GM23338 (cell line): Measurements from ENCODE around the gene CBARP. TPM values are rescaled to one million over a fixed set of nuclear protein-coding genes. Genes with fewer than 3 reads are reported as not detected.
A peak's percentile ranks its signal among the peaks of the same experiment; 100 is the strongest.

Experiments
- ATAC-seq: fragments of 200-7000 bp; cut with Tn5 transposase; 3 replicates; pipeline ENCODE4 v1.9.1; 2020
- DNase-seq: peaks from one replicate; pipeline ENCODE4 v3.0.0-alpha.2; 2015; ENCODE audit warnings: low spot score
- H2AFZ ChIP-seq: fragments of 200-600 bp; sonication (generic); 2 replicates; pipeline ENCODE4 v1.8.0; 2016; ENCODE audit warnings: antibody characterized with exemption, mild to moderate bottlenecking, moderate library complexity
- H3F3A ChIP-seq: fragments of 200-600 bp; sonication (generic); replicated peaks from 2 replicates; pipeline ENCODE4 v1.8.0; 2017; ENCODE audit warnings: antibody characterized with exemption, mixed run types, low read depth
- H3K27ac ChIP-seq: fragments of 200-600 bp; sonication (generic); 2 replicates; pipeline ENCODE4 v1.6.1; 2016; ENCODE audit warnings: low read depth
- H3K27me3 ChIP-seq: fragments of 200-600 bp; sonication (generic); 2 replicates; pipeline ENCODE4 v1.8.0; 2016; ENCODE audit warnings: mild to moderate bottlenecking, mixed run types, moderate library complexity; ENCODE audit not compliant: insufficient read depth
- H3K36me3 ChIP-seq: fragments of 200-600 bp; sonication (generic); 2 replicates; pipeline ENCODE4 v1.8.0; 2016; ENCODE audit warnings: mild to moderate bottlenecking; ENCODE audit not compliant: insufficient read depth
- H3K4me1 ChIP-seq: fragments of 200-600 bp; sonication (generic); 2 replicates; pipeline ENCODE4 v1.8.0; 2016; ENCODE audit warnings: mild to moderate bottlenecking, moderate library complexity; ENCODE audit not compliant: insufficient read depth
- H3K4me2 ChIP-seq: fragments of 200-600 bp; sonication (generic); 2 replicates; pipeline ENCODE4 v1.7.1; 2017; ENCODE audit warnings: mixed run types
- H3K4me3 ChIP-seq: fragments of 200-600 bp; sonication (generic); 2 replicates; pipeline ENCODE4 v1.6.1; 2016; ENCODE audit warnings: mixed run types
- H3K79me2 ChIP-seq: fragments of 200-600 bp; sonication (generic); replicated peaks from 2 replicates; pipeline ENCODE4 v1.8.0; 2017; ENCODE audit warnings: mild to moderate bottlenecking; ENCODE audit not compliant: insufficient read depth
- H3K9me2 ChIP-seq: fragments of 200-600 bp; sonication (generic); 2 replicates; pipeline ENCODE4 v1.8.0; 2017; ENCODE audit not compliant: insufficient read depth
- H4K20me1 ChIP-seq: fragments of 200-600 bp; sonication (generic); replicated peaks from 2 replicates; pipeline ENCODE4 v1.8.0; 2017; ENCODE audit warnings: mild to moderate bottlenecking; ENCODE audit not compliant: insufficient read depth
- H3K27ac Mint-ChIP-seq: 2 replicates; pipeline ENCODE4 v1.8.0; 2020; ENCODE audit warnings: inconsistent platforms, mild to moderate bottlenecking, moderate library complexity, mixed read lengths
- H3K27me3 Mint-ChIP-seq: 3 replicates; pipeline ENCODE4 v1.8.0; 2022; ENCODE audit warnings: low read depth, mild to moderate bottlenecking, moderate library complexity, mixed read lengths, inconsistent platforms; ENCODE audit not compliant: insufficient read depth, poor library complexity
- H3K36me3 Mint-ChIP-seq: 3 replicates; pipeline ENCODE4 v1.8.0; 2021; ENCODE audit warnings: low read depth, mild to moderate bottlenecking, inconsistent platforms, moderate library complexity, mixed read lengths
- H3K4me1 Mint-ChIP-seq: 3 replicates; pipeline ENCODE4 v1.8.0; 2020; ENCODE audit warnings: mild to moderate bottlenecking, inconsistent platforms, mixed read lengths
- H3K4me3 Mint-ChIP-seq: 3 replicates; pipeline ENCODE4 v1.8.0; 2021; ENCODE audit warnings: moderate library complexity, mild to moderate bottlenecking, inconsistent platforms, mixed read lengths
- H3K9me3 Mint-ChIP-seq: 3 replicates; pipeline ENCODE4 v1.8.0; 2020; ENCODE audit warnings: moderate library complexity, mild to moderate bottlenecking, inconsistent platforms, mixed read lengths
- CREB1 ChIP-seq: fragments of 250-450 bp; sonication (Bioruptor Pico); IDR thresholded peaks from 2 replicates; pipeline ENCODE4 v1.5.0; 2020; ENCODE audit warnings: low read depth, mild to moderate bottlenecking, moderate library complexity
- EZH2 ChIP-seq: fragments of 200-600 bp; sonication (generic); IDR thresholded peaks from one replicate; pipeline ENCODE4 v1.8.0; 2017; ENCODE audit warnings: antibody characterized with exemption, mild to moderate bottlenecking, low read depth; ENCODE audit not compliant: unreplicated experiment
- EZH2phosphoT487 ChIP-seq: fragments of 200-600 bp; sonication (generic); IDR thresholded peaks from one replicate; pipeline ENCODE4 v1.8.1; 2018; ENCODE audit warnings: antibody characterized with exemption; ENCODE audit not compliant: unreplicated experiment
- JUNB ChIP-seq: IDR thresholded peaks from one replicate; pipeline ENCODE4 v1.6.1; 2016; ENCODE audit warnings: antibody characterized with exemption; ENCODE audit not compliant: unreplicated experiment
- NANOG ChIP-seq: IDR thresholded peaks from 2 replicates; pipeline ENCODE4 v1.6.1; 2016; ENCODE audit warnings: antibody characterized with exemption, borderline replicate concordance
- POLR2AphosphoS5 ChIP-seq: IDR thresholded peaks from 2 replicates; pipeline ENCODE4 v1.6.1; 2016; ENCODE audit warnings: antibody characterized with exemption, low read depth
- ZNF114 ChIP-seq: fragments of 250-450 bp; sonication (Bioruptor Pico); IDR thresholded peaks from 2 replicates; pipeline ENCODE4 v1.5.0; 2020; ENCODE audit warnings: mild to moderate bottlenecking, moderate library complexity
- ZNF331 ChIP-seq: fragments of 250-450 bp; sonication (Bioruptor Pico); IDR thresholded peaks from 2 replicates; pipeline ENCODE4 v1.5.0; 2020; ENCODE audit warnings: low read depth, mild to moderate bottlenecking, moderate library complexity
- polyA plus RNA-seq: library from polyadenylated mRNA; unstranded; fragments of >200 nt; fragmentation: Nextera tagmentation; extraction: Ambion mirVana; gene quantifications from 2 replicates; pipeline ENCODE4 v1.2.1, GENCODE V29; 2016
- total RNA-seq: library from RNA; depleted of rRNA; stranded (reverse); fragments of >200 nt; shearing (Covaris generic); gene quantifications from 2 replicates; pipeline ENCODE4 v1.2.3, GENCODE V29; 2014
- TF ChIP-seq, protein P1 (sequence below): IDR thresholded peaks from one replicate; pipeline ENCODE4 v1.6.1; 2018; ENCODE audit warnings: antibody characterized with exemption; ENCODE audit not compliant: unreplicated experiment
- TF ChIP-seq, protein P2 (sequence below): IDR thresholded peaks from 2 replicates; pipeline ENCODE4 v1.6.1; 2016; ENCODE audit warnings: antibody characterized with exemption
- TF ChIP-seq, protein P3 (sequence below), 2 experiments: fragments of 200-600 bp in 1 of 2; sonication (generic) in 1 of 2; conservative IDR thresholded peaks; 2 replicates each; pipeline versions ENCODE4 v1.5.1 to v1.6.1; 2016 to 2017; ENCODE audit warnings: antibody characterized with exemption in 2 of 2, low read depth in 2 of 2, mild to moderate bottlenecking in 2 of 2, moderate library complexity in 1 of 2

CBARP gene
- total and polyA plus RNA-seq, 2 experiments from 2014 or later = 2.0 to 14.1 TPM

DNA sequence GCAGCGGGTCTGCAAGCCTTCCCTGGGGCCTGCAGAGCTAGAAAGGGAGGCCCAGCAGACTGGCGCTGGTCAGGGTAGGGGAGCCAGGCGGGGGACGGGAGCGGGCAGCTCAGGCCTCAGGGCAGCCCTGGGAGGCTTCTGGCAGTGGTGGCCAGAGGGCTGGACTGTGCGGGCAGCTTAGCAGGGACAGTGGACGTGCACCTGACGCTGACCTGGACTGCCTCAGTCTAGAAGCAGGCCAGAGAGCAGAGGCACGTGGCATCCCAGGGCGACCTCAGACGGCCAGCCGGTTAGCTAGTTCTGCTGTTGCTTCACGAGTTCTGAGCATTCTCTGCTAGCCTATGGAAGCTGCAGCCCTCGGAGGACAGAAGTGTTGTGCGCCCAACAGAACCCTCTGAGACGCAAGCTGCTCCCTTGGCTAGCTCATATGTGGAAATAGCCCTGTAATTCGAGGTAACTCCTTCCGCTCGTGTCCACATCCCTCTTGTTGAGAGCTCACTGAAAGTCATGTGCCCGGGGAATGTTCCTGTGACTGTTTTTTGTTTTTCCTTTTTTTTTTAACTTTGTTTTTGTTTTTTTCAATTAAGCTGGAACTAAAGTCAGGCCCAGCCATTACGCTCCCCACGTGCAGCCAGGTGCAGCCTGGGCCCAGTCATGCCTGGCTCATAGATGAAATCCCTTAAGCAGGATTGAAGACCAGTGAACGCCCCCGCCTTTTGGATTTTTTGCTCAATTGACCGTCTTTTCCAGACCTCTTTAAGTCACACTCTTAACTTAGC lies 35.6 kb upstream of the CBARP start:
- H3K9me2 ChIP-seq = no peaks in the 10 kb centered on the region
- peaks cover 31% of the 10 kb centered on the region for H3K36me3 ChIP-seq
- no peaks in the 10 kb centered on the region for H3K27me3 ChIP-seq
- DNase-seq (no peak), ATAC-seq (no peak)
- peaks cover 37% of the 10 kb centered on the region for H4K20me1 ChIP-seq
- peaks cover 61% of the 10 kb centered on the region for H3F3A ChIP-seq
- Mint-ChIP-seq H3K36me3 (peaks cover 56% of the 10 kb centered on the region), H3K4me3 (peak overlapping the region; percentile 57), H3K9me3 (no peaks in the 10 kb centered on the region; the same call in 2 of the 3 replicates), H3K27ac (peak overlapping the region; percentile 88), H3K4me1 (peaks cover 51% of the 10 kb centered on the region), H3K27me3 (peaks cover 43% of the 10 kb centered on the region)
- H3K27ac ChIP-seq = peak overlapping the region; percentile 91
- peak overlapping the region; percentile 97 for H3K4me2 ChIP-seq
- peaks cover 35% of the 10 kb centered on the region for H3K4me1 ChIP-seq
- peak overlapping the region; percentile 88; the same call in 1 of the 2 replicates for H3K4me3 ChIP-seq
- no peak overlapping the region for H2AFZ ChIP-seq
- peaks cover 50% of the 10 kb centered on the region for H3K79me2 ChIP-seq
- TF ChIP-seq POLR2AphosphoS5 (peak; percentile 52), ZNF114 (CRISPR knock-in tag) (no peak)

DNA sequence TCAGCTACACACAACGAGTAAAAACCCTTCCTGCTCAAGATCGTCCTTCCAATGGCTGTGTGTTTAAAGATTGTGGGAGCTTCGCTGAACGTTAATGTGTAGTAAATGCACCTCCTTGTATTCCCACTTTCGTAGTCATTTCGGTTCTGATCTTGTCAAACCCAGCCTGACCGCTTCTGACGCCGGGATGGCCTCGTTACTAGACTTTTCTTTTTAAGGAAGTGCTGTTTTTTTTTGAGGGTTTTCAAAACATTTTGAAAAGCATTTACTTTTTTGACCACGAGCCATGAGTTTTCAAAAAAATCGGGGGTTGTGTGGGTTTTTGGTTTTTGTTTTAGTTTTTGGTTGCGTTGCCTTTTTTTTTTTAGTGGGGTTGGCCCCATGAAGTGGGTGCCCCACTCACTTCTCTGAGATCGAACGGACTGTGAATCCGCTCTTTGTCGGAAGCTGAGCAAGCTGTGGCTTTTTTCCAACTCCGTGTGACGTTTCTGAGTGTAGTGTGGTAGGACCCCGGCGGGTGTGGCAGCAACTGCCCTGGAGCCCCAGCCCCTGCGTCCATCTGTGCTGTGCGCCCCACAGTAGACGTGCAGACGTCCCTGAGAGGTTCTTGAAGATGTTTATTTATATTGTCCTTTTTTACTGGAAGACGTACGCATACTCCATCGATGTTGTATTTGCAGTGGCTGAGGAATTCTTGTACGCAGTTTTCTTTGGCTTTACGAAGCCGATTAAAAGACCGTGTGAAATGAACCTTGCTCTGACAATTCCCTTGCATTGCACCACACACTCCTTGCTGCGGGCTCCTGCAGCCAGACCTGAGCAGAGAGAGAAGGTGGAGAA lies 34.8 kb upstream of the CBARP start:
- peaks cover 41% of the 10 kb centered on the region for H3K4me1 ChIP-seq
- peaks cover 63% of the 10 kb centered on the region for H3F3A ChIP-seq
- H3K4me2 ChIP-seq = no peak overlapping the region
- no peak overlapping the region for H2AFZ ChIP-seq
- H3K4me3 Mint-ChIP-seq = peak overlapping the region; percentile 57
- peaks cover 50% of the 10 kb centered on the region for H3K79me2 ChIP-seq
- peaks cover 51% of the 10 kb centered on the region for H3K27me3 Mint-ChIP-seq
- no peak overlapping the region for H3K4me3 ChIP-seq
- no peaks in the 10 kb centered on the region for H3K9me2 ChIP-seq
- peaks cover 5% of the 10 kb centered on the region; the same call in 1 of the 2 replicates for H3K27me3 ChIP-seq
- peaks cover 37% of the 10 kb centered on the region for H4K20me1 ChIP-seq
- no peak for ATAC-seq
- peak overlapping the region; percentile 88 for H3K27ac Mint-ChIP-seq
- no peaks in the 10 kb centered on the region; the same call in 2 of the 3 replicates for H3K9me3 Mint-ChIP-seq
- peak overlapping the region; percentile 69; the same call in 1 of the 2 replicates for H3K27ac ChIP-seq
- DNase-seq = no peak
- peaks cover 54% of the 10 kb centered on the region for H3K4me1 Mint-ChIP-seq
- H3K36me3 Mint-ChIP-seq = peaks cover 56% of the 10 kb centered on the region
- peaks cover 31% of the 10 kb centered on the region for H3K36me3 ChIP-seq
- TF ChIP-seq CREB1 (CRISPR knock-in tag) (no peak), POLR2AphosphoS5 (no peak), EZH2phosphoT487 (no peak), ZNF331 (CRISPR knock-in tag) (no peak), NANOG (no peak), JUNB (no peak), EZH2 (no peak), ZNF114 (CRISPR knock-in tag) (no peak)
- TF ChIP-seq, protein P1, sequence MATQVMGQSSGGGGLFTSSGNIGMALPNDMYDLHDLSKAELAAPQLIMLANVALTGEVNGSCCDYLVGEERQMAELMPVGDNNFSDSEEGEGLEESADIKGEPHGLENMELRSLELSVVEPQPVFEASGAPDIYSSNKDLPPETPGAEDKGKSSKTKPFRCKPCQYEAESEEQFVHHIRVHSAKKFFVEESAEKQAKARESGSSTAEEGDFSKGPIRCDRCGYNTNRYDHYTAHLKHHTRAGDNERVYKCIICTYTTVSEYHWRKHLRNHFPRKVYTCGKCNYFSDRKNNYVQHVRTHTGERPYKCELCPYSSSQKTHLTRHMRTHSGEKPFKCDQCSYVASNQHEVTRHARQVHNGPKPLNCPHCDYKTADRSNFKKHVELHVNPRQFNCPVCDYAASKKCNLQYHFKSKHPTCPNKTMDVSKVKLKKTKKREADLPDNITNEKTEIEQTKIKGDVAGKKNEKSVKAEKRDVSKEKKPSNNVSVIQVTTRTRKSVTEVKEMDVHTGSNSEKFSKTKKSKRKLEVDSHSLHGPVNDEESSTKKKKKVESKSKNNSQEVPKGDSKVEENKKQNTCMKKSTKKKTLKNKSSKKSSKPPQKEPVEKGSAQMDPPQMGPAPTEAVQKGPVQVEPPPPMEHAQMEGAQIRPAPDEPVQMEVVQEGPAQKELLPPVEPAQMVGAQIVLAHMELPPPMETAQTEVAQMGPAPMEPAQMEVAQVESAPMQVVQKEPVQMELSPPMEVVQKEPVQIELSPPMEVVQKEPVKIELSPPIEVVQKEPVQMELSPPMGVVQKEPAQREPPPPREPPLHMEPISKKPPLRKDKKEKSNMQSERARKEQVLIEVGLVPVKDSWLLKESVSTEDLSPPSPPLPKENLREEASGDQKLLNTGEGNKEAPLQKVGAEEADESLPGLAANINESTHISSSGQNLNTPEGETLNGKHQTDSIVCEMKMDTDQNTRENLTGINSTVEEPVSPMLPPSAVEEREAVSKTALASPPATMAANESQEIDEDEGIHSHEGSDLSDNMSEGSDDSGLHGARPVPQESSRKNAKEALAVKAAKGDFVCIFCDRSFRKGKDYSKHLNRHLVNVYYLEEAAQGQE = no peak
- TF ChIP-seq, protein P2, sequence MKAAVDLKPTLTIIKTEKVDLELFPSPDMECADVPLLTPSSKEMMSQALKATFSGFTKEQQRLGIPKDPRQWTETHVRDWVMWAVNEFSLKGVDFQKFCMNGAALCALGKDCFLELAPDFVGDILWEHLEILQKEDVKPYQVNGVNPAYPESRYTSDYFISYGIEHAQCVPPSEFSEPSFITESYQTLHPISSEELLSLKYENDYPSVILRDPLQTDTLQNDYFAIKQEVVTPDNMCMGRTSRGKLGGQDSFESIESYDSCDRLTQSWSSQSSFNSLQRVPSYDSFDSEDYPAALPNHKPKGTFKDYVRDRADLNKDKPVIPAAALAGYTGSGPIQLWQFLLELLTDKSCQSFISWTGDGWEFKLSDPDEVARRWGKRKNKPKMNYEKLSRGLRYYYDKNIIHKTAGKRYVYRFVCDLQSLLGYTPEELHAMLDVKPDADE = no peak
- TF ChIP-seq, protein P3, sequence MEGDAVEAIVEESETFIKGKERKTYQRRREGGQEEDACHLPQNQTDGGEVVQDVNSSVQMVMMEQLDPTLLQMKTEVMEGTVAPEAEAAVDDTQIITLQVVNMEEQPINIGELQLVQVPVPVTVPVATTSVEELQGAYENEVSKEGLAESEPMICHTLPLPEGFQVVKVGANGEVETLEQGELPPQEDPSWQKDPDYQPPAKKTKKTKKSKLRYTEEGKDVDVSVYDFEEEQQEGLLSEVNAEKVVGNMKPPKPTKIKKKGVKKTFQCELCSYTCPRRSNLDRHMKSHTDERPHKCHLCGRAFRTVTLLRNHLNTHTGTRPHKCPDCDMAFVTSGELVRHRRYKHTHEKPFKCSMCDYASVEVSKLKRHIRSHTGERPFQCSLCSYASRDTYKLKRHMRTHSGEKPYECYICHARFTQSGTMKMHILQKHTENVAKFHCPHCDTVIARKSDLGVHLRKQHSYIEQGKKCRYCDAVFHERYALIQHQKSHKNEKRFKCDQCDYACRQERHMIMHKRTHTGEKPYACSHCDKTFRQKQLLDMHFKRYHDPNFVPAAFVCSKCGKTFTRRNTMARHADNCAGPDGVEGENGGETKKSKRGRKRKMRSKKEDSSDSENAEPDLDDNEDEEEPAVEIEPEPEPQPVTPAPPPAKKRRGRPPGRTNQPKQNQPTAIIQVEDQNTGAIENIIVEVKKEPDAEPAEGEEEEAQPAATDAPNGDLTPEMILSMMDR (conservative IDR thresholded peaks at IDR 0.05; ENCODE audit: low read depth in 2 of 2) = no peak
